HG02763 (cell line): ENCODE measurements around the gene REPS1.
"Not testable (repeated sequence)": the region's sequence is repeated elsewhere in the genome, so short reads cannot be mapped to it uniquely, and the experiment has no call there.

Experiments used
- ATAC-seq: cut with Tn5 transposase; IDR thresholded peaks from one replicate; pipeline ENCODE4 v1.9.1; 2021; ENCODE audit warnings: mild to moderate bottlenecking, moderate library complexity; ENCODE audit not compliant: unreplicated experiment

REPS1 gene

GRCh38 chr6:138971601-138972000 is 16.5 kb downstream of the REPS1 start:
- ATAC-seq, result no peak

- ATAC-seq, result no peak
Measured at GRCh38 chr6:138970856-138971425, 17.1 kb downstream of the REPS1 start.

DNA sequence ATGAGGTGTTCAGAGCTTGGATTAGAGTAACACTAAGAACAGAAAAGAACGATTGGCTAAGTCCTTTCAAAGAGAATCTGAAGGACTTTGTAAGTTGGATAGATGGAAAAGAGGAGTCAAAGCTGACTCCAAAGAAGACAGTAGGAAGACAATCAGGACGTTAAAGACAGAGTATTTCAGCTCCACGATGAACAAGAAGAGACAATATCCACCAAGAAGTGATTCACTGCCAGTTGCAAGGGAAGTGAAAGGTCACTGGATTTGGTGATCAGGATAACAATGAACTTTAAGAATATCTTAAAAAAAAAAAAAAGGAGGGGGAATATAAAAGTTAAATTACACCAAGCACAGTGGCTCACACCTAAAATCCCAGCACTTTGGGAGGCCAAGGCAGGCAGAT is 17.9 kb downstream of the REPS1 start:
- no peak for ATAC-seq

DNA sequence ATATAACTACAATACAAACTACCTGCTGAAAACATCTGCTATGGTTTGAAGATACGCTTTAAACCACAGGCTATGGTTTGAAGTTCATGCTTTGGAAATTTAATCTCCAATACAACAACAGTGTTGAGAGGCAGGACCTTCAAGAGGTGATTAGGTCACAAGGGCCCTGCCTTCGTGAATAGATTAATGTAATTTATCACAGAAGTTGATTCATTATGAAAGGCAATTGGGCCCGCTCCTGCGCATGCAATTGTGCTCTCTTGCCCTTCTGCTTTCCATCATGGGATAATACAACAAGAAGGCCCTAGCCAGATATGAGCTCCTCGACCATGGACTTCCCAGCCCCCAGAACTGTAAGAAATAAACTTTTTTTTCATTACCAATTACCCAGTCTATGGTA is 21.2 kb downstream of the REPS1 start:
- ATAC-seq, result no peak

DNA sequence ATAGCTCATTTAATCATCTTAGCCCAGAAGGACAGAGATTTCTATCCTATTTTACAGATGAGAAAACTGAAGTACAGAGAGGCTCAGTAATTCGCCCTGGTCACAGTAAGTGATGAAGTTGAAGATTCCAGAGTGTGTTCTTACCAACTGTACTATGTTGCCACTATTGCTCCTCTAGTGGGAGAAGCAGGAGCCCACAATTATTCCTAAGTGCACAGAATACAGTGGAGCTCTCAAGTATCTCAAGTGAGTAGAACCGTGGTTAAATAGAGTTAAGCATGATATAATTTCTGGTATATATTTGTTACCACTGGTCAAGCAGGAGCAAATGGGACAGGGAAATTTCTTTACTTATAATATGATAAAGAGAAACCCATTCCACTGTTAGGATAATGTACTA is 22.1 kb downstream of the REPS1 start:
- ATAC-seq, result no peak

- ATAC-seq, result no peak
Measured at GRCh38 chr6:138965291-138965874, 22.7 kb downstream of the REPS1 start.

DNA sequence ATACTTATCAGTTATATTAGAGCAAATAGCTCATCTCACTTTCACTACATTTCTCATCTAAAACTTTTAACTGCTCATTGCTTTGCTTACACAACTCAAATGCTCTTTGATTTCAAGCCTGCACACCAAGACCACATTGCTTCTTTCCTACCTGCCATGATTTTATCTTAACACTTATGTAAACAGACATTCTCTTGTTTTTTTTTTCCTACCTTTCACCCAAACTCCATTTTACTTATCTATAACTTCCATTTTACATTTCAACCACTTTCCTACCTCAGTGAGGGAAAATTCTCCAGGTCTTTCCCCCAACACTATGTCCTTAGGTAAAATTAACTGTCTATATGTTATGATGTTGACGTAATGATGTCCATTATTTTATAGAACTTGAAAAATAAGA is 24.0 kb downstream of the REPS1 start:
- no peak for ATAC-seq

DNA sequence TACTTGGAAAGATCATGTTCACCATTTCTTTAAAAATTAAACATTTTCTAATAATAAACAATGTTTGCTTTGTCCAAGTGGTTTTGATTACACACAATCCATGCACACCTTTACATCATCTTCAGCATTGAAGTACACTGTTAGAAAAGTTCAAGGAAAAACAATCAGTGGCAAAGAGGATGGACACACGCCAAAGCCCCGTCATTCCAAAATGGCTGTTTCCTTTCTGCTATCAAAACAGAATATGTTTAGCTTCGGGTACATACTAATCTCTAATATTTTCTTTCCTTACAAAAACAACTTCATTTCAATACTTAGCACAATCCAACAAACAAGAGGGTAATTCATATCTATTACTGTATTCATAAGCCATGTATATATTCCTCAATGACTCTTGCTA is 24.5 kb downstream of the REPS1 start:
- ATAC-seq, result no peak

DNA sequence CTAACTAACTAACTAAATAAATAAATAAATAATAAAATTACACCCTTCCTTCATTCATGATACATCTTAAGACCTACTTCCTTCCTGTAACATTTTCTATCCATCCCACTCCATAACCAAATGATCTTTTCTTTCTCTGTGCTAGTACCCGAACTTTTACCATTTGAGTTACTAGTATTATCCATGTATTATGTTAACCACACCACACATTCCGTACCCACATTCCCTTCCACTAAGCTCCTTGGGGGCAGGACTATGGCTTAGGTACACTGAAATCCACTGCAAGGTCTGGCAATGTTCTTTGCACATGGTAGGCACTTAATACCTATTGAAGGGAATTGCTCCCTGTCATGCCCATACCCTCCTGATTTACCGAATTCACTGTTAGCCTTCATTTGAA is 24.9 kb downstream of the REPS1 start:
- ATAC-seq, result no peak

DNA sequence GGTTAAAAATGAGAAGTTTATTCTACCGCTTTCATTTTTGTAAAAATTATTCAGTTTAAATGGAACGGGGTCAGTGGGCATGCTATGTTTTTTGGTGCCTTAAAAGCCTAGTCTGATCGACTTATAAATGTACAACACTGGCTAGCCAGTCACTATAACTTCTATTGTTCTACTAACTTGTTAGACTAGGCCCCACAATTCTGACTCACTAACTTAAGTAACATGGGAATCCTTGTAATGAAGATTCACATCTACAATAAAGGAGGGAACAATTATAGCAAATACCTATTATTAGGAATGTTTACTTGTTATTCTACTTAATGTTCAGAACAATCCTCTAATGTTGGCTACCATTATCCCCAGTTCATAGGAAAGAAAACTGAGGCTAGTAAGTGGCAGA is 28.5 kb downstream of the REPS1 start:
- ATAC-seq, result no peak

- no peak for ATAC-seq
Measured at GRCh38 chr6:138958595-138958994, 29.5 kb downstream of the REPS1 start.

GRCh38 chr6:138957903-138958302 is 30.1 kb downstream of the REPS1 start:
- ATAC-seq, result no peak

DNA sequence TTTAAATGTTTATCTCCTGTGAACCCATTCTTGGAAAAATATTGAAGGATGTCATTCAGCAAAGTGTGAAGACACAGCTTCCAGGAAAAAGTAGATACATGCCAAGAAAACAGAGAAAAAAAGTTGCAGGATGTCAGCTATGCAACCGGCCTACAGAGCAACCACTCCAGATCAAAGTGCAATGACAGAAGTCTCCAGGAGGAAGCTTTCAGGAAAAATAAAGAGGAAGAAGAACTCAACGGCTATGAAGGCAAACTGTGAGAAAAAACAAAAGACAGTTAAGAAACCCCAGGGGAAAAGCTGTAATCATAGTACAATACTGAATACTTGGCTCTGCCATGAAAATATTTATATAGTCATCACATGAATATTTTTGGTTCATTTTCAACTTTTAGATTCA is 30.6 kb downstream of the REPS1 start:
- ATAC-seq, result no peak

- ATAC-seq, result no peak
Measured at GRCh38 chr6:138956244-138956924, 31.7 kb downstream of the REPS1 start.

- ATAC-seq, result no peak
Measured at GRCh38 chr6:138955262-138955661, 32.8 kb downstream of the REPS1 start.

GRCh38 chr6:138953451-138953850 is 34.6 kb downstream of the REPS1 start:
- ATAC-seq, result no peak

- ATAC-seq, result no peak
Measured at GRCh38 chr6:138948546-138949179, 39.4 kb downstream of the REPS1 start.

DNA sequence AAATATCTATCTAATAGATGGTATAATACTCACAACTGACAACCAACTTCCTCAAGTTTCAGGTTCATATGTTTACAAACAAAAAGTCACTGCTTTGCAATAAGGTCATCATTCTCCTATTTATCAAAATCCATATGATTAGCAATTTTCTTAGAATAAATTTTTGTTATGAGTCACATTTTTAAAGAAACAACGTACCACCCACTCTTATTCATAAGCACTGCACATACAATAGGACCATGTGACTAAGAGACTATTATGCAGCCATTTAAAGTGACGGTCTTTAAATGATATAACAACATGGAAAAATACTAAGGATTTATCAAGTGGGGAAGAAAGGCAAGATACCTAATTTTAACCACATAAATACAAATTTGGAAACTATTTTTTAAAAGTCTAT is 40.0 kb downstream of the REPS1 start:
- no peak for ATAC-seq

DNA sequence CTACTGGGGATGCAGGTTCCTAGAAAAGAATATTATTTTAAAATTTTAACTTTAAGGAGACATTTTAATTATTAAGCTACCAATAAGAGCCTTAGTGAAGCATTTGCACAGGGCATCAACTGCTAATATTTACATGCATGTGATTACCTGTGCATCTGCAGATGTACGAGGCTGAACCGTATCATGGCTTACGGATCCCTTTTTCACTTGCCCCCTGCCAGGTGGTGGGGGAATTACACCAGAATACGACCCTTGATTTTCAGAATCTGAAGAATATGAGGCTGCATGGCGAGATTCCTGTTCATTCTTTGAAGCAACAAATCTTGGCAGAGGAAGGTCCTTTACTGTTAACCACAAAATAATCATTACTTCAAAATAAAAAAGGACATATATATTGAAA is 42.7 kb downstream of the REPS1 start:
- no peak for ATAC-seq

- no peak for ATAC-seq
Measured at GRCh38 chr6:138944412-138944811, 43.6 kb downstream of the REPS1 start.

DNA sequence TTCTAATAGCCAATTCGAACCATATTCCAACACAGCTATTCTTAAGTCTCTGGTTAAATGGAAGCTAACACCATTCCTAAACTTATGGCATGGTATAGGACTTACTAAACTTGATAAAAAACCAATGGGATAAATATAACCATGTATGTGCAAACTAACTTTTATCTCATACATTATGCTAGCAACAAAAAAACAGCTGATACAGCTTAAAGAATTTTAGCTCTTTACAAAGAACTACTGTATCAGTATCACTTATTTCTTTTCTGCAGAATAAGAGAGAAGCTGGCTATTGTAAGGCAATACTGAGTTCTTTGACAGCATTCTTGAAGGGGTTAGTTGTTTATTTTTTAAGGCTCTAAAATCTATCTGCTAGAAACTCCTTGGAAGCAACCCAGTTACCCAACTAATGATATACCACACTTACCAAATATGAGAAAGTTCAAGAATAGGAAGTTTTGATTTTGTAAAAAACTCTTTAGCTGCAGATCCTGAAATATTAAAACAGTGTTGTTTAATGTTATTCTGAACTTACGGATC is 44.9 kb downstream of the REPS1 start:
- no peak for ATAC-seq

GRCh38 chr6:138936873-138937272 is 51.2 kb downstream of the REPS1 start:
- not testable (repeated sequence) for ATAC-seq
